Activated T-helper 17 cell treated with anti-CD3 and anti-CD28 coated beads, Interleukin-2, amount 50 U/mL, for 72 hours (primary cell): ENCODE data around the gene PSMD9. TPM values are rescaled to one million over a fixed set of nuclear protein-coding genes. Genes with fewer than 3 reads are reported as not detected.
"Not testable (repeated sequence)": the region's sequence is repeated elsewhere in the genome, so short reads cannot be mapped to it uniquely, and the experiment has no call there.

Source experiments
- ATAC-seq: fragments of 150-1000 bp; cut with Tn5 transposase; replicated peaks from 2 replicates; pipeline ENCODE4 v1.10.0; 2021; ENCODE audit warnings: mild to moderate bottlenecking, moderate library complexity
- H3K27ac Mint-ChIP-seq: one replicate; pipeline ENCODE4 v1.8.0; 2022; ENCODE audit warnings: mixed read lengths
- H3K27me3 Mint-ChIP-seq: one replicate; pipeline ENCODE4 v1.8.0; 2022; ENCODE audit warnings: mixed read lengths
- H3K36me3 Mint-ChIP-seq: one replicate; pipeline ENCODE4 v1.8.0; 2022; ENCODE audit warnings: low read depth, mild to moderate bottlenecking, mixed read lengths
- H3K4me1 Mint-ChIP-seq: one replicate; pipeline ENCODE4 v1.8.0; 2022; ENCODE audit warnings: mixed read lengths
- H3K4me3 Mint-ChIP-seq: one replicate; pipeline ENCODE4 v1.8.0; 2022; ENCODE audit warnings: mild to moderate bottlenecking, mixed read lengths
- H3K9me3 Mint-ChIP-seq: one replicate; pipeline ENCODE4 v1.8.0; 2022; ENCODE audit warnings: mixed read lengths
- total RNA-seq, 2 donors: library from RNA; stranded (reverse); gene quantifications; one replicate each; pipeline ENCODE4 v1.2.3, GENCODE V29; 2022

Gene PSMD9
- total RNA-seq: 10 to 100 TPM; 39.8 to 75.1 TPM

GRCh38 chr12:121888478-121889273 is at the start of gene PSMD9:
Gene PSMD9 (plus strand): TSS chr12:121888790. CDS start chr12:121888857, 67 bp downstream.
- Mint-ChIP-seq H3K27ac (peak within 1 kb of the TSS; percentile 93), H3K4me1 (peaks cover 18% of the 10 kb centered on the region), H3K27me3 (no peaks in the 10 kb centered on the region), H3K9me3 (no peaks in the 10 kb centered on the region), H3K36me3 (peaks cover 30% of the 10 kb centered on the region), H3K4me3 (peak within 1 kb of the TSS; percentile 94)
- ATAC-seq: peak; percentile 95

GRCh38 chr12:121839106-121839992 is 49.2 kb upstream of the PSMD9 start:
- Mint-ChIP-seq H3K4me1 (peaks cover 8% of the 10 kb centered on the region), H3K27ac (peak overlapping the region; percentile 89), H3K4me3 (peak overlapping the region; percentile 97), H3K36me3 (no peaks in the 10 kb centered on the region), H3K27me3 (no peaks in the 10 kb centered on the region), H3K9me3 (no peaks in the 10 kb centered on the region)
- peak; percentile 99 for ATAC-seq

GRCh38 chr12:121839993-121840761 is 48.4 kb upstream of the PSMD9 start:
- ATAC-seq: no peak
- peak overlapping the region; percentile 89 for H3K27ac Mint-ChIP-seq

GRCh38 chr12:121843236-121843982 is 45.2 kb upstream of the PSMD9 start:
- peak overlapping the region; percentile 2 for H3K27ac Mint-ChIP-seq
- H3K4me1 Mint-ChIP-seq: peaks cover 8% of the 10 kb centered on the region
- H3K27me3 Mint-ChIP-seq: no peaks in the 10 kb centered on the region
- H3K9me3 Mint-ChIP-seq: no peaks in the 10 kb centered on the region
- H3K36me3 Mint-ChIP-seq: no peaks in the 10 kb centered on the region
- no peak for ATAC-seq
- no peak overlapping the region for H3K4me3 Mint-ChIP-seq

More at GRCh38 chr12:121839993-121840761, 48.4 kb upstream of the PSMD9 start:
- Mint-ChIP-seq H3K4me1 (peaks cover 8% of the 10 kb centered on the region), H3K9me3 (no peaks in the 10 kb centered on the region), H3K27me3 (no peaks in the 10 kb centered on the region), H3K4me3 (peak overlapping the region; percentile 97), H3K36me3 (no peaks in the 10 kb centered on the region)

GRCh38 chr12:121845701-121846100 is 42.9 kb upstream of the PSMD9 start:
- H3K36me3 Mint-ChIP-seq: no peaks in the 10 kb centered on the region
- no peak overlapping the region for H3K4me3 Mint-ChIP-seq
- no peaks in the 10 kb centered on the region for H3K9me3 Mint-ChIP-seq
- H3K4me1 Mint-ChIP-seq: no peaks in the 10 kb centered on the region
- no peaks in the 10 kb centered on the region for H3K27me3 Mint-ChIP-seq
- H3K27ac Mint-ChIP-seq: no peak overlapping the region
- ATAC-seq: no peak

- ATAC-seq: no peak
- Mint-ChIP-seq H3K36me3 (no peaks in the 10 kb centered on the region), H3K27ac (no peak overlapping the region), H3K4me3 (no peak overlapping the region), H3K27me3 (no peaks in the 10 kb centered on the region), H3K4me1 (no peaks in the 10 kb centered on the region), H3K9me3 (no peaks in the 10 kb centered on the region)
These were observed 39.4 kb upstream of the PSMD9 start for GRCh38 chr12:121849211-121849610.

- no peak for ATAC-seq
- Mint-ChIP-seq H3K27me3 (no peaks in the 10 kb centered on the region), H3K4me1 (no peaks in the 10 kb centered on the region), H3K27ac (no peak overlapping the region), H3K36me3 (no peaks in the 10 kb centered on the region), H3K9me3 (no peaks in the 10 kb centered on the region), H3K4me3 (no peak overlapping the region)
These were observed 38.9 kb upstream of the PSMD9 start for GRCh38 chr12:121849665-121850064.

- not testable (repeated sequence) for H3K27ac Mint-ChIP-seq, H3K36me3 Mint-ChIP-seq, H3K27me3 Mint-ChIP-seq, H3K4me1 Mint-ChIP-seq, H3K4me3 Mint-ChIP-seq, H3K9me3 Mint-ChIP-seq, ATAC-seq
These were observed 36.2 kb upstream of the PSMD9 start for GRCh38 chr12:121852392-121852791.

- Mint-ChIP-seq H3K9me3 (no peaks in the 10 kb centered on the region), H3K27ac (no peak overlapping the region), H3K27me3 (no peaks in the 10 kb centered on the region), H3K4me3 (no peak overlapping the region), H3K36me3 (no peaks in the 10 kb centered on the region), H3K4me1 (no peaks in the 10 kb centered on the region)
- ATAC-seq: no peak
These were observed 31.0 kb upstream of the PSMD9 start for GRCh38 chr12:121857322-121858246.

GRCh38 chr12:121858318-121858661 is 30.3 kb upstream of the PSMD9 start:
- Mint-ChIP-seq H3K36me3 (no peaks in the 10 kb centered on the region), H3K27ac (no peak overlapping the region), H3K9me3 (no peaks in the 10 kb centered on the region), H3K4me3 (no peak overlapping the region), H3K27me3 (no peaks in the 10 kb centered on the region), H3K4me1 (no peaks in the 10 kb centered on the region)
- no peak for ATAC-seq

- Mint-ChIP-seq H3K9me3 (no peaks in the 10 kb centered on the region), H3K36me3 (no peaks in the 10 kb centered on the region), H3K4me1 (no peaks in the 10 kb centered on the region), H3K4me3 (no peak within 1 kb of the TSS), H3K27me3 (no peaks in the 10 kb centered on the region), H3K27ac (no peak within 1 kb of the TSS)
- ATAC-seq: no peak
These were observed 29.7 kb upstream of the PSMD9 start, which contains the start of gene HPD for GRCh38 chr12:121858662-121859572. Gene HPD (minus strand): TSS chr12:121858859. CDS start chr12:121858823, 36 bp downstream.

- H3K4me1 Mint-ChIP-seq: no peaks in the 10 kb centered on the region
- H3K36me3 Mint-ChIP-seq: no peaks in the 10 kb centered on the region
- no peaks in the 10 kb centered on the region for H3K9me3 Mint-ChIP-seq
These were observed 28.3 kb upstream of the PSMD9 start for GRCh38 chr12:121860257-121860656.

More at GRCh38 chr12:121860257-121860656, 28.3 kb upstream of the PSMD9 start:
- Mint-ChIP-seq H3K27ac (no peak overlapping the region), H3K4me3 (no peak overlapping the region), H3K27me3 (no peaks in the 10 kb centered on the region)
- no peak for ATAC-seq
